ENCODE results near the gene SORL1-AS1.

Gene SORL1-AS1

GRCh38 chr11:121451986-121452608, 670 bp downstream of the SORL1-AS1 start, which contains the start of gene SORL1 (continued):
- TF ChIP-seq TEAD4 (IDR thresholded peaks at IDR 0.05; ENCODE audit: borderline replicate concordance, insufficient read depth) (peak; percentile 75), SIN3A (IDR thresholded peaks at IDR 0.05; ENCODE audit: borderline replicate concordance, low read depth, low read length) (0 out of 2 replicates have a peak, but pooled peaks have one; percentile 26), CHD2 (IDR thresholded peaks at IDR 0.05; ENCODE audit: low read length, partially characterized antibody) (peak; percentile 59), EP300 (IDR thresholded peaks at IDR 0.05; ENCODE audit: borderline replicate concordance in 1 of 2, low read depth in 1 of 2, low read length in 1 of 2) (no peak)

- Histone ChIP-seq H3K4me3 (ENCODE audit: low read depth in 2 of 2, low read length in 1 of 2) (peak overlapping the region; percentile 71 to 86), H3K27ac (ENCODE audit: low read depth in 2 of 2, low read length in 1 of 2) (peak overlapping the region in 1 of 2 experiments; percentile 50; a peak in 1 of 4 replicates), H3K4me1 (ENCODE audit: control insufficient read depth in 1 of 2, insufficient read depth in 2 of 2, low read depth in 1 of 2, low read length in 1 of 2) (peaks cover 0 to 11% of the 10 kb centered on the region in 2 experiments; a peak in 2 of 4 replicates), H3K36me3 (replicated peaks in 1 of 2; ENCODE audit: control insufficient read depth in 1 of 2, insufficient read depth in 2 of 2, low read length in 1 of 2) (no peaks in the 10 kb centered on the region), H3K27me3 (ENCODE audit: insufficient read depth) (peaks cover 44% of the 10 kb centered on the region), H3K9me3 (no peaks in the 10 kb centered on the region), H3K4me2 (peak overlapping the region; percentile 93; the same call in 1 of the 2 replicates), H3K9me2 (no peaks in the 10 kb centered on the region), H3K79me2 (ENCODE audit: insufficient read depth) (no peaks in the 10 kb centered on the region), H3K9ac (no peak overlapping the region), H2AFZ (ENCODE audit: low read depth) (peak overlapping the region; percentile 63; the same call in 1 of the 2 replicates), H3F3A (replicated peaks; ENCODE audit: insufficient read depth) (no peaks in the 10 kb centered on the region), H4K20me1 (ENCODE audit: insufficient read depth) (no peaks in the 10 kb centered on the region)
- POLR2A ChIA-PET = interaction anchor here (0.6 kb wide), 1 partner anchor 21 kb away, joined by 3 read pairs; no protein-coding TSS in a partner anchor
- TF ChIP-seq YY1 (IDR thresholded peaks at IDR 0.05; ENCODE audit: low read depth) = no peak
- no peak for TF ChIP-seq ZBTB33 (IDR thresholded peaks at IDR 0.05; ENCODE audit: borderline replicate concordance, low read depth)
- TF ChIP-seq RXRA (IDR thresholded peaks at IDR 0.05; ENCODE audit: borderline replicate concordance, low read depth) = no peak
- no peak for TF ChIP-seq RFX5 (IDR thresholded peaks at IDR 0.05; ENCODE audit: low read length)
- TF ChIP-seq NRF1 (IDR thresholded peaks at IDR 0.05; ENCODE audit: low read depth, low read length) = no peak
- no peak for TF ChIP-seq MXI1 (IDR thresholded peaks at IDR 0.05; ENCODE audit: low read depth, low read length)
- no peak for TF ChIP-seq CTCF (IDR thresholded peaks at IDR 0.05)
- TF ChIP-seq JUND (IDR thresholded peaks at IDR 0.05) = no peak
- no peak for TF ChIP-seq GATA2 (CRISPR knock-in tag; IDR thresholded peaks at IDR 0.05)
- TF ChIP-seq FOXJ3 (CRISPR knock-in tag; IDR thresholded peaks at IDR 0.05) = no peak
- no peak for TF ChIP-seq TEAD4 (IDR thresholded peaks at IDR 0.05; ENCODE audit: borderline replicate concordance, insufficient read depth)
- no peak for TF ChIP-seq FOXM1 (IDR thresholded peaks at IDR 0.05; ENCODE audit: low read depth)
- 63% methylated on average over 20 of the region's 22 CpGs for WGBS (ENCODE audit: low lambda C conversion rate)
- no peak for DNase-seq
- CTCF ChIA-PET = interaction anchor here (0.6 to 2.8 kb wide), 16 partner anchors 8 to 140 kb away, joined by 3 to 29 read pairs (median 4); no protein-coding TSS in a partner anchor
Observed at GRCh38 chr11:121451178-121451985, 1.4 kb downstream of the SORL1-AS1 start.

Measured in SK-N-SH (cell line).